ENCODE results near the gene TUBB4B. TPM values are rescaled to one million over a fixed set of nuclear protein-coding genes. Genes with fewer than 3 reads are reported as not detected.
A peak's percentile ranks its signal among the peaks of the same experiment; 100 is the strongest.

Gene TUBB4B
- total and polyA plus RNA-seq, 2 experiments from 2014 or later: 159 to 373 TPM

GRCh38 chr9:137198051-137198901 is 42.8 kb upstream of the TUBB4B start:
- Histone ChIP-seq H2AFZ (no peak overlapping the region), H3K4me1 (ENCODE audit: insufficient read depth) (0 out of 2 replicates have a peak, but pooled peaks cover 12% of the 10 kb centered on the region), H4K20me1 (ENCODE audit: insufficient read depth) (no peaks in the 10 kb centered on the region), H3K27me3 (replicated peaks; ENCODE audit: insufficient read depth) (no peaks in the 10 kb centered on the region), H3K4me3 (peak overlapping the region; percentile 66), H3K9ac (peak overlapping the region; percentile 61; the same call in 1 of the 2 replicates), H3K79me2 (ENCODE audit: insufficient read depth) (peaks cover 84% of the 10 kb centered on the region), H3K9me2 (ENCODE audit: insufficient read depth) (no peaks in the 10 kb centered on the region), H3F3A (ENCODE audit: insufficient read depth) (no peaks in the 10 kb centered on the region), H3K36me3 (ENCODE audit: low read depth) (no peaks in the 10 kb centered on the region), H3K9me3 (ENCODE audit: low read depth) (no peaks in the 10 kb centered on the region), H3K4me2 (ENCODE audit: unreplicated experiment) (peak overlapping the region; percentile 79), H3K27ac (no peak overlapping the region)
- peak; percentile 38 for DNase-seq
- 73 to 81% methylated on average over 16 to 19 of the region's 19 CpGs for WGBS, 2 experiments (ENCODE audit: low coverage in 1 of 2, low lambda C conversion rate in 2 of 2, missing lambda C conversion rate in 2 of 2)
- in situ Hi-C loops (cut with MboI): no loop called here
- TF ChIP-seq EZH2phosphoT487 (IDR thresholded peaks at IDR 0.05; ENCODE audit: insufficient read depth, low read depth): no peak
- TF ChIP-seq EZH2 (IDR thresholded peaks at IDR 0.05; ENCODE audit: insufficient read depth, poor library complexity, severe bottlenecking): no peak

DNA sequence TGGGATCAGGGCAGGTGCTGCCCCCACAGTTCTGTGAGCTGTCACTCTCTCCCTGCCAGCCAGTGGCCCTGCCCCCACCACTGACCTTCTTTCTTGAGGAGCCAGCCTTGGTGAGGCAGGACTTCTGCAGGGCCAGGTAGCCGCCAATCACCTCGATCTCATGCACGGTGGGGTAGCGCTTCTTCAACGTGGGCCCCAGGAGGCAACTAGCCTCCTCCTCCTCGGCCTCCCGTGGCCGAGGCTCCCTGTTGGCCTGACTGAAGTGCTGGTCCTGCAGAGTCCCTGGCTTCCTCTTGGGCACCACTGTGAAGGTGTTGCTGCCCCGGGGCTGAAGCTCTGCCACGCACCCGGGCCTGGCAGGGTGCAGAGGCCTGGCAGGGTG is 42.2 kb upstream of the TUBB4B start:
- H3K4me2 ChIP-seq (ENCODE audit: unreplicated experiment): peak overlapping the region; percentile 79
- H3K27me3 ChIP-seq (replicated peaks; ENCODE audit: insufficient read depth): no peaks in the 10 kb centered on the region
- no peak overlapping the region for H3K27ac ChIP-seq
- H3K79me2 ChIP-seq (ENCODE audit: insufficient read depth): peaks cover 84% of the 10 kb centered on the region
- H3K9me3 ChIP-seq (ENCODE audit: low read depth): no peaks in the 10 kb centered on the region
- H3K9ac ChIP-seq: peak overlapping the region; percentile 61; the same call in 1 of the 2 replicates
- H3K9me2 ChIP-seq (ENCODE audit: insufficient read depth): no peaks in the 10 kb centered on the region
- no peak for DNase-seq
- H3K36me3 ChIP-seq (ENCODE audit: low read depth): no peaks in the 10 kb centered on the region
- WGBS, 2 experiments (ENCODE audit: low coverage in 1 of 2, low lambda C conversion rate in 2 of 2, missing lambda C conversion rate in 2 of 2): 89 to 91% methylated on average over 9 to 11 of the region's 11 CpGs
- no peak overlapping the region for H2AFZ ChIP-seq
- no peaks in the 10 kb centered on the region for H4K20me1 ChIP-seq (ENCODE audit: insufficient read depth)
- in situ Hi-C loops (cut with MboI): no loop called here
- H3K4me1 ChIP-seq (ENCODE audit: insufficient read depth): peaks cover 13% of the 10 kb centered on the region
- TF ChIP-seq EZH2phosphoT487 (IDR thresholded peaks at IDR 0.05; ENCODE audit: insufficient read depth, low read depth) (no peak), EZH2 (IDR thresholded peaks at IDR 0.05; ENCODE audit: insufficient read depth, poor library complexity, severe bottlenecking) (no peak)
- peak overlapping the region; percentile 66 for H3K4me3 ChIP-seq
- no peaks in the 10 kb centered on the region for H3F3A ChIP-seq (ENCODE audit: insufficient read depth)

DNA sequence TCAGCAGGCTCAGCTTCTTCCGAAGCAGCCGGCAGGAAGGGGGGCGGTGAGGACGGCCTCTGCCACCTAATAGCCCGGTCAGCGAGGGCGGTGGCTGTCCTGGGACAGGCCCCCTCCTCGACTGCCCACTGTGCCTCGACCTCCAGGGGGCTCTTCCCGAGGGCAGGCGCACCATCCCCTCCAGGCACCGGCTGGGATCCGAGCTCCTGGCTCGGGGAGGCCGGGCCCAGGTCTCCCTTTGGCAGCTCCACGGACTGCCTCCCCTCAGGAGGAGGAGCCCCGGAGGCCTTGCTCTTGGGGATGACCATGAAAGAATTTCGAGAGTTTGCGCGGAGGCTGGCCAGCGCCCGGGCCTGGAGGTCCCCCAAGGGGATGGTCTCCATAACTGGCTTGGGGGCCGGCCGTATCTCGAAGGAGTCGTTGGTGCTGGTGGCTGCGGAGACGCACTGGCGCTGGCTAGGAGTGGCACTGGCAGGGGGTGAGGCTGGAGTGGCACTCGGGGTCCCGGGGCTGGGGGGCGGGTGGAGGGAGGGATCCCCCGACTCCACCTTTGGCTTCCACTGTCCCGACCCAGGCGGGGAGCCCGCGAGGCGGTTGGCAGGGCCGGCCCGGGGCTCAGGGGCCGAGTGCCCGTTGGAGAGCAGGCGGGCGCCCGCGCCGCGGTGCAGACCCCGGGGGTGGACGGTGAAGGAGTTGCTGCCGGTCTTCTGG is 41.5 kb upstream of the TUBB4B start:
- H3K4me3 ChIP-seq: peak overlapping the region; percentile 66
- H3K9ac ChIP-seq: peak overlapping the region; percentile 61
- H3K4me2 ChIP-seq (ENCODE audit: unreplicated experiment): peak overlapping the region; percentile 79
- no peaks in the 10 kb centered on the region for H3K36me3 ChIP-seq (ENCODE audit: low read depth)
- TF ChIP-seq EZH2 (IDR thresholded peaks at IDR 0.05; ENCODE audit: insufficient read depth, poor library complexity, severe bottlenecking): no peak
- no peak for TF ChIP-seq EZH2phosphoT487 (IDR thresholded peaks at IDR 0.05; ENCODE audit: insufficient read depth, low read depth)
- peak; percentile 28 for DNase-seq
- WGBS, 2 experiments (ENCODE audit: low coverage in 1 of 2, low lambda C conversion rate in 2 of 2, missing lambda C conversion rate in 2 of 2): 14 to 31% methylated on average over 38 to 39 of the region's 51 CpGs
- no peaks in the 10 kb centered on the region for H3K27me3 ChIP-seq (replicated peaks; ENCODE audit: insufficient read depth)
- H4K20me1 ChIP-seq (ENCODE audit: insufficient read depth): no peaks in the 10 kb centered on the region
- H2AFZ ChIP-seq: no peak overlapping the region
- in situ Hi-C loops (cut with MboI): no loop called here
- H3F3A ChIP-seq (ENCODE audit: insufficient read depth): no peaks in the 10 kb centered on the region; the same call in 1 of the 2 replicates
- peaks cover 20% of the 10 kb centered on the region for H3K4me1 ChIP-seq (ENCODE audit: insufficient read depth)
- no peaks in the 10 kb centered on the region for H3K9me2 ChIP-seq (ENCODE audit: insufficient read depth)
- no peaks in the 10 kb centered on the region for H3K9me3 ChIP-seq (ENCODE audit: low read depth)
- H3K27ac ChIP-seq: no peak overlapping the region
- H3K79me2 ChIP-seq (ENCODE audit: insufficient read depth): peaks cover 84% of the 10 kb centered on the region

GRCh38 chr9:137200311-137201204 is 40.5 kb upstream of the TUBB4B start, which contains the start of gene TPRN:
Gene TPRN (minus strand): TSS chr9:137200741. CDS start chr9:137200711, 30 bp downstream.
- peaks cover 83% of the 10 kb centered on the region for H3K79me2 ChIP-seq (ENCODE audit: insufficient read depth)
- no peaks in the 10 kb centered on the region for H3K9me2 ChIP-seq (ENCODE audit: insufficient read depth)
- in situ Hi-C loops (cut with MboI): no loop called here
- no peaks in the 10 kb centered on the region; the same call in 1 of the 2 replicates for H3F3A ChIP-seq (ENCODE audit: insufficient read depth)
- H4K20me1 ChIP-seq (ENCODE audit: insufficient read depth): no peaks in the 10 kb centered on the region
- H3K4me1 ChIP-seq (ENCODE audit: insufficient read depth): peaks cover 20% of the 10 kb centered on the region
- H3K36me3 ChIP-seq (ENCODE audit: low read depth): no peaks in the 10 kb centered on the region
- H3K4me3 ChIP-seq: peak within 1 kb of the TSS; percentile 90
- DNase-seq: peak; percentile 100
- 2% methylated on average over 39 to 70 of the region's 118 CpGs for whole genome bisulfite sequencing, 2 experiments (ENCODE audit: low coverage in 1 of 2, low lambda C conversion rate in 2 of 2, missing lambda C conversion rate in 2 of 2)
- peak within 1 kb of the TSS; percentile 74 for H2AFZ ChIP-seq
- peak within 1 kb of the TSS; percentile 43; the same call in 1 of the 2 replicates for H3K27ac ChIP-seq
- peak within 1 kb of the TSS; percentile 92 for H3K4me2 ChIP-seq (ENCODE audit: unreplicated experiment)
- H3K9ac ChIP-seq: peak within 1 kb of the TSS; percentile 73
- TF ChIP-seq EZH2phosphoT487 (IDR thresholded peaks at IDR 0.05; ENCODE audit: insufficient read depth, low read depth) (no peak), EZH2 (IDR thresholded peaks at IDR 0.05; ENCODE audit: insufficient read depth, poor library complexity, severe bottlenecking) (no peak)
- no peaks in the 10 kb centered on the region for H3K27me3 ChIP-seq (replicated peaks; ENCODE audit: insufficient read depth)
- H3K9me3 ChIP-seq (ENCODE audit: low read depth): no peaks in the 10 kb centered on the region
